GM18517 (cell line): ENCODE measurements around the gene MBD3L5.
"Not testable (repeated sequence)": the region's sequence is repeated elsewhere in the genome, so short reads cannot be mapped to it uniquely, and the experiment has no call there.

Experiments
- ATAC-seq: cut with Tn5 transposase; IDR thresholded peaks from one replicate; pipeline ENCODE4 v1.9.1; 2021; ENCODE audit warnings: mild to moderate bottlenecking, moderate library complexity; ENCODE audit not compliant: unreplicated experiment

The MBD3L5 gene

GRCh38 chr19:7030278-7030677, at the start of gene MBD3L5:
Gene MBD3L5 (plus strand): TSS chr19:7030578. CDS start chr19:7030612, 34 bp downstream.
- not testable (repeated sequence) for ATAC-seq

- ATAC-seq, result no peak
These were observed 46.9 kb upstream of the MBD3L5 start for GRCh38 chr19:6983448-6983847.

DNA sequence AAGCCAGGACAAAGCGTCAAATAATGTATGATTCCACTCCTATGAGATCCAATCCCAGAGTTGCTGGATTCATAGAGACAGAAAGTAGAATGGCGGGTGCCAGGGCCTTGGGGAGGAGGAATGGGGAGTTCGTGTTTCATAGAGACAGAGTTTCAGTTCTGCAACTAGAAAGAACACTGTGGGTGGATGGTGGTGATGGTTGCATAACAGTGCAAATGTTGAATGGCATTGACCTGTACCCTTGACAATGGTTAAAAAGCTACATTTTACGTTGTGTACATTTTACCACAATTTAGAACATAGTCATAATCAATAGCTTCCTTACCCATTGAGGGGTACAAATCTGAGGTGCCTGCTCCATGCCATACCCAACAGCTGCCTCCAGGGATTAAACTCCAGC, 42.5 kb upstream of the MBD3L5 start:
- no peak for ATAC-seq

- ATAC-seq, result no peak
These were observed 42.1 kb upstream of the MBD3L5 start for GRCh38 chr19:6988257-6988656.

DNA sequence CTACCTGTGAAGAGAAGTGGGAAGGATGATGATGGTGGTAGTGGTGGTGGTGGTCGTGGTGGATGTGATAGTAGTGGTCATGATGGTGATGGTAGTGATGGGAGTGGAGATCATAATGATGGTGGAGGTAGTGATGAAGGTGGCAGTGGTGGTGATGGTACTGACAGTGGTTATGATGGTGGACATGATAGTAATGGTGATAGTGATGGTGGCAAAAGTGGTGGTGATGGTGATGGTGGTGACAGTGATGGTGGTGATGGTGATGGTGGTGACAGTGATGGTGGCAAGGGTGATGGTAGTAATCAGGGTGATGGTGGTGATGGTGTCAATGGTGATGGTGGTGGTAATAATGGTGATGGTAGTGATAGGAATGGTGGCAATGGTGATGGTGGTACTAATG, 35.3 kb upstream of the MBD3L5 start:
- no peak for ATAC-seq

GRCh38 chr19:6996810-6997209, 33.6 kb upstream of the MBD3L5 start:
- no peak for ATAC-seq

- no peak for ATAC-seq
These were observed 32.5 kb upstream of the MBD3L5 start for GRCh38 chr19:6997679-6998445.

GRCh38 chr19:6999933-7000332, 30.4 kb upstream of the MBD3L5 start:
- ATAC-seq, result no peak

GRCh38 chr19:7000333-7000732, 30.0 kb upstream of the MBD3L5 start:
- ATAC-seq, result no peak

DNA sequence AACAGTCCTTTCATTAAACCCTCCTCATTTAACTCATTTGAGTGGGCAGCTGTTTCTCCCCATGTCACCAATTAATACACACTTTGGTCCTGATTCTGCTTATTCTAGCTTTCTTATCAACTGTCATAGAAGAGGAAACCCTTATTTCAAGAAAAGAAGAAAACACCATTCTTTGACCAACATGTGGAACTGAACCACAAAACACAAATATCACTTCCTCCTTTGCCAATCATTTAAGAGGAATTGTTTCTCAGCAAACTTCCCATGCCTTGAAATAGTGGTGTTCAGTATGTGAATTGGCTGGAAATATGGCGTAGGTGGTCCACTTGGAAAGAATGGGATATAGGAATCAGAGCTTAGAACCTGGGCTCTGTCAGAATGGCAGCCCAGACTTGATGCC, 29.6 kb upstream of the MBD3L5 start:
- ATAC-seq, result no peak

- no peak for ATAC-seq
These were observed 26.0 kb upstream of the MBD3L5 start for GRCh38 chr19:7004313-7004931.

GRCh38 chr19:7006135-7006704, 24.2 kb upstream of the MBD3L5 start:
- no peak for ATAC-seq

- no peak for ATAC-seq
These were observed 22.5 kb upstream of the MBD3L5 start for GRCh38 chr19:7007859-7008258.

GRCh38 chr19:7010722-7011593, 19.4 kb upstream of the MBD3L5 start:
- no peak for ATAC-seq

GRCh38 chr19:7013678-7014077, 16.7 kb upstream of the MBD3L5 start:
- ATAC-seq, result no peak

DNA sequence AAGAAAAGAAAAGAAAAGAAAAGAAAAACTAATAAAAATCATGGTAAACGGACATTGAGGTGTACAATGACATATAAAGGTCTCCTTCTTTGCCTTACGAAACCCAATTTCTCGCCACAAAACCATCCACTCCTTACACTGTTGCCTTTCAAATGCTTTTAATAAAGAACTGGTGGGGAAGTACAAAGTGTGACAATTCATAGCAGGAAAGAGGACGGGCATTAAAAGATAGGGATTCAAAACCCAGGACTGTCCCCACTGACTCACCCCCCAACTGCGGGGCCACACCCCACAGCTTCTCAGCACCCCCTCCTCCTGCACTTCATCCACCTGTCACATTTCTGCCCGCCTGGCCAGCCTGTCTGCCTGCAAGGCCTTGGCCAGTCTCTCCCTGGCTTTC, 11.6 kb upstream of the MBD3L5 start:
- ATAC-seq, result no peak

DNA sequence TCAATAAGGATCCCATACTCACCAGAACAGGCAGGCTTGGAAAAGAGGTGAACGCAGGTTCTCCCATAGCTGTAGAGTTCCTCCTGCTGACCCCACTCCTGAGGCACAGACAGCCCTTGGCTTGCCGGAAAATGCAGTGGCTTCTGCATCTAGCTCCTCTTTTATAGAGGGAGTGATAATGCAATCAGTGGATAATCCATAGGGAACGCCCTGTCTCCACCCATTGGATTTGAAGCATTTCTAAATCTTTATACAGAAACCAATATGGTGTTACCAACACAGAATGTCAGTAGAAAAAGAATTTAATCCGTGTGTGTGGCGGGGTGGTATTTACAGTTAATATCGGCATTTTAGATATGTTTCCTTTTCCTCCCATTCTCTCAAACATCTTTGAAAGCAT, 9.0 kb upstream of the MBD3L5 start, which contains the start of gene MBD3L2B:
Gene MBD3L2B, minus strand, starts transcription at position 101 of the 400 bp plus-strand sequence. Its CDS starts 34 bp downstream, at position 67.
- ATAC-seq, result not testable (repeated sequence)

- not testable (repeated sequence) for ATAC-seq
These were observed 1.6 kb upstream of the MBD3L5 start for GRCh38 chr19:7028790-7029189.

DNA sequence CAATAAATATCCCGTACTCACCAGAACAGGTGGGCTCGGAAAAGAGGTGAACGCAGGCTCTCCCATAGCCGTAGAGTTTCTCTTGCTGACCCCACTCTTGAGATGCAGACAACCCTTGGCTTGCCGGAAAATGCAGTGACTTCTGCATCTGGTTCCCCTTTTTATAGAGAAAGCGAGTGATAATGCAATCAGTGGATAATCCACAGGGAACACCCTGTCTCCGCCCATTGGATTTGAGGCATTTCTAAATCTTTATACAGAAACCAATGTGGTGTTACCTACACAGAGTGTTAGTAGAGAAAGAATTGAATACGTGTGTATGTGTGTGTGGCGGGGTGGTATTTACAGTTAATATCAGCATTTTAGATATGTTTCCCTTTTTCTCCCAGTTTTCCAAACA, 9.7 kb downstream of the MBD3L5 start, which contains the start of gene MBD3L4:
Gene MBD3L4, minus strand, starts transcription at position 101 of the 400 bp plus-strand sequence. Its CDS starts 35 bp downstream, at position 66.
- not testable (repeated sequence) for ATAC-seq

GRCh38 chr19:7041563-7041962, 11.2 kb downstream of the MBD3L5 start:
- ATAC-seq, result not testable (repeated sequence)

GRCh38 chr19:7049021-7049420, 18.6 kb downstream of the MBD3L5 start, which contains the start of gene MBD3L2:
Gene MBD3L2 (plus strand): TSS chr19:7049321. CDS start chr19:7049374, 53 bp downstream.
- not testable (repeated sequence) for ATAC-seq
